Measurements from ENCODE around the gene DDX1.

- TF ChIP-seq POLR2AphosphoS5 (IDR thresholded peaks at IDR 0.05; ENCODE audit: low read depth, low read length) (no peak), TAF1 (IDR thresholded peaks at IDR 0.05; ENCODE audit: low read depth, low read length) (no peak), POLR2A (IDR thresholded peaks at IDR 0.05; ENCODE audit: low read depth, low read length) (no peak), SPI1 (IDR thresholded peaks at IDR 0.05; ENCODE audit: low read depth, low read length) (no peak), POU2F2 (IDR thresholded peaks at IDR 0.05; ENCODE audit: low read depth, low read length) (no peak)
Measured at GRCh38 chr2:15633043-15633970, 41.6 kb downstream of the DDX1 start.
